Neural crest cell (in vitro differentiated cells): ENCODE measurements around the gene NLGN3. TPM values are rescaled to one million over a fixed set of nuclear protein-coding genes. Genes with fewer than 3 reads are reported as not detected.

ENCODE experiments used
- DNase-seq: peaks from one replicate; pipeline ENCODE4 v3.0.0; 2021; ENCODE audit warnings: low read depth, mixed read lengths, low spot score
- H3K27ac Mint-ChIP-seq: one replicate; pipeline ENCODE4 v1.8.0; 2021; ENCODE audit warnings: mild to moderate bottlenecking, mixed read lengths; ENCODE audit not compliant: unreplicated experiment
- H3K27me3 Mint-ChIP-seq: 2 replicates; pipeline ENCODE4 v1.8.0; 2021; ENCODE audit warnings: low read depth, mild to moderate bottlenecking, mixed read lengths
- H3K36me3 Mint-ChIP-seq: 2 replicates; pipeline ENCODE4 v1.8.0; 2021; ENCODE audit warnings: low read depth, mild to moderate bottlenecking, mixed read lengths
- H3K4me1 Mint-ChIP-seq: 2 replicates; pipeline ENCODE4 v1.8.0; 2021; ENCODE audit warnings: mixed read lengths
- H3K4me3 Mint-ChIP-seq: one replicate; pipeline ENCODE4 v1.8.0; 2021; ENCODE audit warnings: mild to moderate bottlenecking, mixed read lengths
- H3K9me3 Mint-ChIP-seq: 2 replicates; pipeline ENCODE4 v1.8.0; 2021; ENCODE audit warnings: mixed read lengths
- total RNA-seq: library from RNA; stranded (reverse); gene quantifications from 2 replicates; pipeline ENCODE4 v1.2.1, GENCODE V29; 2021
- TF ChIP-seq, protein P1 (sequence below): fragments of 200-600 bp; sonication (generic); conservative IDR thresholded peaks from 2 replicates; pipeline ENCODE4 v1.5.0; 2021; ENCODE audit warnings: antibody characterized with exemption, mild to moderate bottlenecking

The NLGN3 gene
- total RNA-seq, 1 donor from 2014 or later = 31.5 TPM

DNA sequence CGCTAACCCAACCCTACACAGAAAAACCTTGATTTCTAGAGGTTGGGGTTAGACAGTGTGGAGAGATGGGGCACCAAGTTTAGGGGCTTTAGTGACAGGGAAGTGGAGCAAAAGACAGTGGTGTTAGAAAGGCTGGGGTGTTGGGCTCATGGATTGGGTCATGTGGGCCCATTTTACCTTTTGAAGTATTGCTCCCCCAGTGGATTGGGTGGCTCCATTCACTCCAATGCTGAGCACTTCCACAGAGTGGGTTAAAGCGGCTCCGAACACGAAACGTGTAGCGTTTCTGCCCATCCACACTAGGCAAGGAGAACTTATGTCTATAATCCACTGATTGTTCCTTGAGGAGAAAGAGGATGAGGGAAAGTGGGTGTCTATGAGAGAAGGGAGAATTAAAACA lies 35.6 kb upstream of the NLGN3 start:
- H3K4me3 Mint-ChIP-seq = no peak overlapping the region
- H3K9me3 Mint-ChIP-seq = peaks cover 10% of the 10 kb centered on the region
- TF ChIP-seq, protein P1, sequence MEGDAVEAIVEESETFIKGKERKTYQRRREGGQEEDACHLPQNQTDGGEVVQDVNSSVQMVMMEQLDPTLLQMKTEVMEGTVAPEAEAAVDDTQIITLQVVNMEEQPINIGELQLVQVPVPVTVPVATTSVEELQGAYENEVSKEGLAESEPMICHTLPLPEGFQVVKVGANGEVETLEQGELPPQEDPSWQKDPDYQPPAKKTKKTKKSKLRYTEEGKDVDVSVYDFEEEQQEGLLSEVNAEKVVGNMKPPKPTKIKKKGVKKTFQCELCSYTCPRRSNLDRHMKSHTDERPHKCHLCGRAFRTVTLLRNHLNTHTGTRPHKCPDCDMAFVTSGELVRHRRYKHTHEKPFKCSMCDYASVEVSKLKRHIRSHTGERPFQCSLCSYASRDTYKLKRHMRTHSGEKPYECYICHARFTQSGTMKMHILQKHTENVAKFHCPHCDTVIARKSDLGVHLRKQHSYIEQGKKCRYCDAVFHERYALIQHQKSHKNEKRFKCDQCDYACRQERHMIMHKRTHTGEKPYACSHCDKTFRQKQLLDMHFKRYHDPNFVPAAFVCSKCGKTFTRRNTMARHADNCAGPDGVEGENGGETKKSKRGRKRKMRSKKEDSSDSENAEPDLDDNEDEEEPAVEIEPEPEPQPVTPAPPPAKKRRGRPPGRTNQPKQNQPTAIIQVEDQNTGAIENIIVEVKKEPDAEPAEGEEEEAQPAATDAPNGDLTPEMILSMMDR = no peak
- H3K36me3 Mint-ChIP-seq = peaks cover 2% of the 10 kb centered on the region
- peaks cover 36% of the 10 kb centered on the region for H3K4me1 Mint-ChIP-seq
- no peaks in the 10 kb centered on the region for H3K27me3 Mint-ChIP-seq
- no peak for DNase-seq
- H3K27ac Mint-ChIP-seq = no peak overlapping the region

- TF ChIP-seq, protein P1 = no peak
- Mint-ChIP-seq H3K9me3 (peaks cover 11% of the 10 kb centered on the region), H3K4me3 (no peak within 1 kb of the TSS), H3K36me3 (no peaks in the 10 kb centered on the region), H3K27me3 (no peaks in the 10 kb centered on the region), H3K4me1 (peaks cover 20% of the 10 kb centered on the region), H3K27ac (peak within 1 kb of the TSS; percentile 0)
- no peak for DNase-seq
Measured at GRCh38 chrX:71111141-71111843, 33.3 kb upstream of the NLGN3 start, which contains the start of gene IL2RG. IL2RG (minus strand) TSS chrX:71111577; CDS start chrX:71111539, 38 bp downstream.

- H3K27ac Mint-ChIP-seq = peak overlapping the region; percentile 0
- peaks cover 17% of the 10 kb centered on the region for H3K4me1 Mint-ChIP-seq
- TF ChIP-seq, protein P1 = no peak
- H3K27me3 Mint-ChIP-seq = no peaks in the 10 kb centered on the region
- no peak overlapping the region for H3K4me3 Mint-ChIP-seq
- peaks cover 8% of the 10 kb centered on the region for H3K9me3 Mint-ChIP-seq
- no peak for DNase-seq
- H3K36me3 Mint-ChIP-seq = no peaks in the 10 kb centered on the region
Measured at GRCh38 chrX:71111921-71112431, 32.7 kb upstream of the NLGN3 start.

- Mint-ChIP-seq H3K27ac (no peak overlapping the region), H3K4me1 (no peaks in the 10 kb centered on the region), H3K9me3 (peaks cover 5% of the 10 kb centered on the region), H3K36me3 (peaks cover 6% of the 10 kb centered on the region), H3K4me3 (peak overlapping the region; percentile 31), H3K27me3 (no peaks in the 10 kb centered on the region)
- TF ChIP-seq, protein P1 = no peak
- no peak for DNase-seq
Measured at GRCh38 chrX:71117358-71117757, 27.3 kb upstream of the NLGN3 start.

DNA sequence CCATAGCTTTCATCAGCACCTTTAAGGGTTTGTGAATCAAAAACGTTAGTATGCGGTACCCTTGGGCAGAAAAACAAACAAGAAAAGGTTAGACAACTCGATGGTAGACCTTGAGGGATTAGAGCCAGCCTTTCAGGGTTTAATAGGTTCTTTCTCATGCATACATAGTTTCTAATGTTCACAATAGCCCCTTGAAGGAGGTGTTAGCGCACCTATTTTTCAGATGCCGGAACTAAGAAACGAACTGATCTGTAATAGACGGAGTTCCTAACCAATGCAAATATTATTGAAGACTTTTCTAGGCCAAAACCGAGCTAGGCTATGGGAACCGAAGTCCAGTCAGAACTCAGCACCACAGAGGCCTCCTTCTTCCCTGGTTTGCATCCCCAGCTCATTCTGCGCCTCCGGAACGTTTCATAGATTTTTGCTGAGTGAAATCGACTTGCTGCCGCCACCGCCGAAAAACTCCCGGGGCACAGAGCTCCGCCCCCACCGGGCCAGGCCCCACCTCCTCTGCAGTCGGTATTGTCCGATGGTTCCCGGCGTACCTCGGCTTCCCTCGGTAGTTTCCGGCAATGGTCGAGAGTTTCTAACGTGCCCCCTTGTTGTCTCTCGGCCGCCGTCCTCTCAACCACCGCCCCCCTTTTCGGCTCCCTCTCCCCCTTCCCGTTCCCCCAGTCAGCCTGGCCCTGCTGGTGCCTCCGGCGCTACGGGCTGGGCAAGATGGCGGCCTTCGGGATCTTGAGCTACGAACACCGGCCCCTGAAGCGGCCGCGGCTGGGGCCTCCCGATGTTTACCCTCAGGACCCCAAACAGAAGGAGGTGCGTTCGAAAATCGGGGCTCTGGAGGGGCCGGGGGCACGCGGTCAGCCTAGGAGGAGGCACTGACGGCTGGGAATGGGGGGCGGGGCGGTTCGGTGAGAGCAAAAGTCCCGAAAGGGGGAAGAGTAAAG lies 26.3 kb upstream of the NLGN3 start, which contains the start of gene MED12:
Gene MED12 (plus strand): TSS at position 565 of the 953 bp plus-strand sequence. CDS start 159 bp downstream, at position 724.
- peaks cover 11% of the 10 kb centered on the region for H3K36me3 Mint-ChIP-seq
- H3K9me3 Mint-ChIP-seq = peaks cover 5% of the 10 kb centered on the region
- H3K4me1 Mint-ChIP-seq = no peaks in the 10 kb centered on the region
- TF ChIP-seq, protein P1 = no peak
- peak within 1 kb of the TSS; percentile 88 for H3K27ac Mint-ChIP-seq
- no peaks in the 10 kb centered on the region for H3K27me3 Mint-ChIP-seq
- peak; percentile 73 for DNase-seq
- H3K4me3 Mint-ChIP-seq = peak within 1 kb of the TSS; percentile 90
